GM18505 (cell line): ENCODE measurements around the gene SELENON.

Experiments
- ATAC-seq: cut with Tn5 transposase; IDR thresholded peaks from one replicate; pipeline ENCODE4 v1.9.1; 2021; ENCODE audit not compliant: unreplicated experiment
- POLR2A ChIP-seq: IDR thresholded peaks from 4 replicates; pipeline ENCODE4 v1.6.1; 2011; ENCODE audit warnings: borderline replicate concordance; ENCODE audit not compliant: insufficient read depth, insufficient read length; ENCODE audit errors: extremely low read depth

SELENON gene

GRCh38 chr1:25766721-25767436 is 33.1 kb upstream of the SELENON start:
- no peak for ATAC-seq
- TF ChIP-seq POLR2A: no peak

GRCh38 chr1:25767437-25767770 is 32.6 kb upstream of the SELENON start:
- ATAC-seq: no peak
- TF ChIP-seq POLR2A: no peak

- ATAC-seq: no peak
- no peak for TF ChIP-seq POLR2A
These were observed 31.0 kb upstream of the SELENON start for GRCh38 chr1:25768999-25769398.

DNA sequence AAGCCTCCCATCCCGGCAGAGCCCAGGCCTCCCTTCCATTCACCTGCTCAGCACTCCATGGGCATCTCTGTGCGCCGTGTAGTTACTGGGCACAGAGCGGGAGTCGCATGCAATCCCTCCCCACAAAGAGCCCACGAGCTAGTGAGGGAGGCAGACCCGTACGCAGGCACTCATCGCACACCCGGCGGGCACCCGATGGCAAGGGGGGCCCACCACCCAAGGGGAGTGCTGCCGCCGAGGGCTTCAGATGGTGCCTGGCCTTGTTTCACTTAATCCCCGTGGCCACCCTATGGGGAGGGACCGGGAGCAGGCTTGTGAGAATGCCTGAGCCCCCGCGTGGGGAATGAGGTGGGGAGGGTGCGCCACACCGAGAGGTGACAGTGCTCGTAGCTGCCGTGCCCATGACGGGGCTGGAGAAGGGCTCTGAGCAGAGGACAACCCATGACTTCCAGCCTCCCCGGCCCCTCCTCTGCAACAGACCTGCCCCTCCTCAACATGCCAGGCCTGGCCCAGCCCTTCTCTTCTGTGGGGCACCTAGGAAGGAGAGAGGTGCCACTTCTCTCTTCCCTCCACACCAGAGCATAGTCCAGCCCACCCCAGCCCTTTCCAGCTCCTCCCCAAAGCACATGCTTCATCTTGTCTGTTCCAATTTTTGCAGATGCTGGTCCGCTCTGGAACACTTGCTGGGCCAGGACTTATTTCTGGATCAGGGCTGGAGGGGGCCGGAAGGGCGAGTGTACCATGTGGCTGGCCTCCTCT is 30.2 kb upstream of the SELENON start:
- no peak for TF ChIP-seq POLR2A
- ATAC-seq: no peak

- TF ChIP-seq POLR2A: no peak
- no peak for ATAC-seq
These were observed 29.3 kb upstream of the SELENON start for GRCh38 chr1:25770541-25771220.

DNA sequence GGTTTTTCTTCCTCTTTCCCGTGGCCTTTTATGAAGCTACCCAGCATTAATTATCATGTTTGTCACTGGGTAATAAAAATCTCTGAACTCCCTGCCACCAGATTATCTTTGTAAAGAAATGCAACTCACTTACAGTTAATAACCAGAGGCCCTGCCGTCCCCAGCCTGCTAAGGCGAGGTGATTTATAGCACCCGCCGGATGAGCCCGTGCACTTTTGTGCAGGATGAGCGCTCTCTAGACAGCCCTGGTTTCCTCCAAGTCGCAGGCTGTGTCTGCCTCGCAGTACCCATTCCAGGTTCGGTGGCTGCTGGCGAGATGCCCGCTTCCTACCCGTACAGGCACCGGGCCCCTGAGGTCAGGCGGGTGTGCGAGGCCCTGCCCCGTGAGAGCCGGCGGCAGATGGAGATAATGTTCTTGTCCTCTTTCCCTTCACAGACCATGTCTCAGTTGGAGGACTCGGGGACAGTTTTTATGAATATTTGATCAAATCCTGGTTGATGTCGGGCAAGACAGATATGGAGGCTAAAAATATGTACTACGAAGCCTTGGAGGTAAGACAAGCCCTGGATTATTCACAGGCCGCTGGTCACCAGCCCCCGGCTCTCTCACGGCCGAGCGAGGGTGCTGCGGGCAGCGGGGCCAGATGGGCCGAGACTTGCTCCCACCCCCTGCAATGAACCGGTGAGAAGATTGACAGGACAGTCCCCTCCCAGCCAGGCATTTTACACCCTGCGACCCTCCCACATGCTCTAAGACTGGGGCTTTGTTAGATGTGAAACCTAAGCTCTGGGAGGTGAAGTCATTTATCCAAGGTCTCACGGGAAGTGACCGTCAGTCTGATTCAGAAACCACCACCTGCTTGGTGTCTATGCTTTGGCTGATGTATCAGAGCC is 28.5 kb upstream of the SELENON start:
- no peak for ATAC-seq
- no peak for TF ChIP-seq POLR2A

GRCh38 chr1:25772164-25772563 is 27.8 kb upstream of the SELENON start:
- no peak for ATAC-seq
- TF ChIP-seq POLR2A: no peak

DNA sequence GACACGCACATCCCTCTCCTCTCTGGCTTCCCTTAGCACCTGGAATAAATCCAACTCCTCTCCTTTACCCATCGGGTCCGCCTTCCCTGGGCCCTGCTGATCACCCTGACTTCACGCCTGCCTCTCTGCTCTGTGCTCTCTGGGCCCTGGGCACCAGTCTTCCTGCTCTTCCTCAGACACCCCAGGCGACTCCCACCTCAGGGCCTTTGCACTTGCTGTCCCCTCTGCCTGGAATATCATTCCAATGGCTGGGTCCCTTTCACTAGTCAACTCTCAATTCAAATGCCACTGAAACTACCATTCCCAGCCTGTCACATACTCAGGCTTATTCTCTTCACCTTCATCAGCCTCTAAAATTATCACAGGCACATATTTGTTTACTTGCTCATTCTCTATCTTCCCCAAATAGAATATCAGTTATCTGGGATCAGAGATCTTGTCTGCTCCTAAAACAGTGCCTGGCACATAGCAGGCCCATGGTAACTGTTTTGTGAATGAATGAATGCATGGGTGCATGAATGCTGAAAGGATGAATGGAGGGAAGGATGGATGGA is 27.2 kb upstream of the SELENON start:
- ATAC-seq: no peak
- no peak for TF ChIP-seq POLR2A

DNA sequence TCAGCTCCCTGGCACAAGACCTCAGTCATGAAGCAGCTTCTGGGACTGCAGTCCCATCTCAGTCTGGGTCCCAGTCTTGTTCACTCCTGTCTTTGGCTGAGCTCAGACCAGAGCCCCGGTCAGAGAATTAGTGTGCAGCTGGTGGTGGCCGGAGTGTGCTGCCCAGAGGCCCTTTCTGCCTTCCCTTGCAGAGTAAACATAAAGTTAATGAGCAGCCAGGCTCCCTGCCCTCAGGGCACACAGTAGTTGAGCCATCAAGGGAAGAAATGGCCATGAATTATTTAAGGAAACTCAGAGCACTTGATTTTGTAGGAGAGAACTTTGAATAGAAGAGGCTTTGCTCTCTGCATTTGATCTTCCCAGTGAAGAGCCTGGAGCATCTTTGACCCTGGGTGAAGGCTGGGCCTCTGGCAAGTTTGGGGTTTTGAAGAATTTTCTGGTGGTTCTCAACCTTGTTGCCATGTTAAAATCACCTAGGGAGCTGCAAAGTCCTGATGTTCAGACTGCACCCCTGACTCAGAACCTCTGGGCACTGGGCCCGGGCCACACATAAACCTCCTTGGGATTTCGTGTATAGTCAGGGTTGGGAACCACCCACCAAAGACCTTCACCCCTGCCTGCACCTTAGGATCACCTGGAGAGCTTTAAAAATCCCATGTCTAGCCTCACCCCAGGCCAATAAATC is 26.4 kb upstream of the SELENON start:
- no peak for TF ChIP-seq POLR2A
- ATAC-seq: no peak

- no peak for TF ChIP-seq POLR2A
- no peak for ATAC-seq
These were observed 25.7 kb upstream of the SELENON start for GRCh38 chr1:25774206-25774803.

DNA sequence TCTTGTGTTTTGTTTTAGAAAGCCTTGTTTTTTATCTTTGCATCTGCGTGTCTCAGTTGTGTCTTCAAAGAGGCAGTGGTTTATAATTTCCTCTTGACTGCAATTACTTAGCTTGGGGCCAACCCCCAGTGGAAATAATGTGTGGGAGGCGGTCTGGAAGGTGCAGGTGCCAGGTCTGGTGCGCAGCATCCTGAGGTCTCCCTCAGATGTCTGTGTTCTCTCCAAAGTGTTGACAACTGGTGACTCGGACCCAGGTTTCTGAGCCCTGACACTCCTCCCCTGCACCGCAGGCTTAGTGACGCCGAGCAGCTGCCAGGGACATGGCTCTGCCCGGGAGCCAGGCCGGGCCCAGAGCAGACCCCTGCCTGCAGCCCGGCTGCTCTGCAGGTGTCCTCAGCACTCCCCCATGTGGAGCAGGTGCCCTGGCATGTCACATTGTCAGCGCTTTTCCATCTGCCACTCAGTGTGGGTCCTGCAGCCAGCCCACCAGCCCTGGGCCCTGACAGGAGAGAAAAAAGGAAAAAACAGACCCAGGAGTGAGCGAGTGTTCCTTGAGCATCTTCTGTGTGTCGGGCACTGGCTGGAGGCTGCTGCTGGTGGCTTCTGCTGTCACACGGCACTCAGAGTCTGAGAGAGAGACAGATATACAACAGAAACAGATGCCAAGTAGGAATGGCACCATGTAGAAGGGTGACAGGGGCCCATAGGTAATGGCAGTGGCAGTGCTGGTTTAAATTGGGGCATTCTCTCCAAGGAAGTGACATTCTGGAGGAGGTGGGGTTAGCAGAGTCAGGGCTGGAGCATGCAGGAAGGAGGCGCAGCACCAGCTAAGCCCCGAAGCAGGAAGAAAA is 24.8 kb upstream of the SELENON start:
- no peak for ATAC-seq
- TF ChIP-seq POLR2A: no peak
